Colonic mucosa (tissue), 4 donors: ENCODE data around the gene PHAX. TPM values are rescaled to one million over a fixed set of nuclear protein-coding genes. Genes with fewer than 3 reads are reported as not detected.

Experiments
- DNase-seq: peaks from one replicate; pipeline ENCODE4 v3.0.0-alpha.2; 2020
- H3K27ac ChIP-seq: fragments of 200-600 bp; one replicate; pipeline ENCODE4 v1.8.0; 2021
- H3K27me3 ChIP-seq: fragments of 200-600 bp; one replicate; pipeline ENCODE4 v1.8.0; 2021
- H3K36me3 ChIP-seq: fragments of 200-600 bp; one replicate; pipeline ENCODE4 v1.8.0; 2021
- H3K4me1 ChIP-seq: fragments of 200-600 bp; one replicate; pipeline ENCODE4 v1.8.0; 2021; ENCODE audit warnings: mild to moderate bottlenecking
- H3K4me3 ChIP-seq: fragments of 200-600 bp; one replicate; pipeline ENCODE4 v1.8.0; 2021
- H3K9ac ChIP-seq, 2 donors: one replicate each; pipeline ENCODE4 v1.7.0; 2013; ENCODE audit warnings: control low read depth in 2 of 2, low read depth in 2 of 2, low read length in 2 of 2
- H3K9me3 ChIP-seq: fragments of 200-600 bp; one replicate; pipeline ENCODE4 v1.8.0; 2021
- intact Hi-C: fragments of 100-400 bp; cut with DNase I; formaldehyde crosslinking; loops from one replicate; pipeline ENCODE4 v1.14.1; 2022
- total RNA-seq, 2 donors: library from RNA; stranded (reverse); fragmentation: NEBNext Ultra II Directional in 1 of 2; extraction: Animal tissue kit (Norgen Biotek cat#: 25700) in 1 of 2; gene quantifications; one replicate each; pipeline ENCODE4 v1.2.1, GENCODE V29; 2021
- TF ChIP-seq, protein P1 (sequence below): fragments of 200-600 bp; IDR thresholded peaks from one replicate; pipeline ENCODE4 v1.8.0; 2022; ENCODE audit warnings: antibody characterized with exemption, mild to moderate bottlenecking
- donor health status: healthy.
- donor health status: DM: no; HTN: no; CAD: no.
- donor health status: DM: no; HTN: no; CAD: no.

The PHAX gene
- total RNA-seq, 2 donors from 2014 or later, result 36.4 to 36.6 TPM

DNA sequence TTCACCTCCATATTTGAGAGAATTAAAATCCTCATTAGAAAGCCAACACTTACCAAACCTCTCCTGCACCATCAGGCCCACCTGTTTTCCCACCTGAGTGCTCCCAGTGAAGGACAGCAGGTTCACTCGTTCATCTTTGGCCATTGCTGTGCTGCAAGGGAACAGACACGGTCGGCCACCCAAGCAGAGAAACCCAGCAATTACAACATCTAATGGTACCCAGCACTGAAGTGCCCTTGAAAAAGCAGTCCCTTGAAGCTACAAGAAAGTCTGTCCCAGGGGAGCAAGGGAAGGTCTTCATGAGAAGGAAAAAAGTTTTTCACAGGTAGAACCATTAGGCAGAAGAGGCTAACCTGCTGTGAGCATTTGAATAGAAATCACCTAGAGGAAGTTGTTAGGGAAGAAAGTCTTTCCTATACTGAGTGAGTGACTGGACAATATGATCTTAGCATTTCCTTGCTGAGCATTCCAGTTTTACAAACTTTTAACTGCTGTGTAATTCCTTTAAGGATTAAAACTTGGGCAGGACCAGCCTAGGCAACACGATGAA is 32.5 kb upstream of the PHAX start:
- no peak overlapping the region for H3K4me3 ChIP-seq
- DNase-seq, result no peak
- intact Hi-C loops, result no loop called here
- H3K27ac ChIP-seq, result no peak overlapping the region
- no peaks in the 10 kb centered on the region for H3K27me3 ChIP-seq
- TF ChIP-seq, protein P1, sequence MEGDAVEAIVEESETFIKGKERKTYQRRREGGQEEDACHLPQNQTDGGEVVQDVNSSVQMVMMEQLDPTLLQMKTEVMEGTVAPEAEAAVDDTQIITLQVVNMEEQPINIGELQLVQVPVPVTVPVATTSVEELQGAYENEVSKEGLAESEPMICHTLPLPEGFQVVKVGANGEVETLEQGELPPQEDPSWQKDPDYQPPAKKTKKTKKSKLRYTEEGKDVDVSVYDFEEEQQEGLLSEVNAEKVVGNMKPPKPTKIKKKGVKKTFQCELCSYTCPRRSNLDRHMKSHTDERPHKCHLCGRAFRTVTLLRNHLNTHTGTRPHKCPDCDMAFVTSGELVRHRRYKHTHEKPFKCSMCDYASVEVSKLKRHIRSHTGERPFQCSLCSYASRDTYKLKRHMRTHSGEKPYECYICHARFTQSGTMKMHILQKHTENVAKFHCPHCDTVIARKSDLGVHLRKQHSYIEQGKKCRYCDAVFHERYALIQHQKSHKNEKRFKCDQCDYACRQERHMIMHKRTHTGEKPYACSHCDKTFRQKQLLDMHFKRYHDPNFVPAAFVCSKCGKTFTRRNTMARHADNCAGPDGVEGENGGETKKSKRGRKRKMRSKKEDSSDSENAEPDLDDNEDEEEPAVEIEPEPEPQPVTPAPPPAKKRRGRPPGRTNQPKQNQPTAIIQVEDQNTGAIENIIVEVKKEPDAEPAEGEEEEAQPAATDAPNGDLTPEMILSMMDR, result no peak
- H3K36me3 ChIP-seq, result no peaks in the 10 kb centered on the region
- H3K9ac ChIP-seq, result no peak overlapping the region
- no peaks in the 10 kb centered on the region for H3K9me3 ChIP-seq
- no peaks in the 10 kb centered on the region for H3K4me1 ChIP-seq

DNA sequence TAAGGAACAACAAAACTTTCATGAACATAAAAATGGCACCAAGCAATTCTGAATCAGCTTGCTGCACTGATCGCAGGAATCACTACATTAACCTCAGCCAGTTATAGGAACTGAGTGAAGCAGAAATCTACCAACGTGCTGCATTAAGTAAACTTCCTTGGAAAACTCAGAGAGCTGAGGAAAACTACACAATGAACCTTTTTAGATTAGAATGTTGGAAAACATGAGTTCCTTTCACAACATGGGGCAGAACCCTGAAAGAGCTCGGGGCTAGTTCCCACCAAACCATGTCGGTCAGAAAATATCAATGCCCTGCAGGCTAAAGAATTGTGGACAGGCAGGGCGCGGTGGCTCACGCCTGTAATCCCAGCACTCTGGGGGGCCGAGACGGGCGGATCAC is 25.1 kb upstream of the PHAX start:
- intact Hi-C loops, result no loop called here
- no peaks in the 10 kb centered on the region for H3K9me3 ChIP-seq
- TF ChIP-seq, protein P1, result no peak
- no peak overlapping the region for H3K4me3 ChIP-seq
- no peaks in the 10 kb centered on the region for H3K36me3 ChIP-seq
- H3K4me1 ChIP-seq, result no peaks in the 10 kb centered on the region
- DNase-seq, result no peak
- no peaks in the 10 kb centered on the region for H3K27me3 ChIP-seq
- no peak overlapping the region for H3K9ac ChIP-seq
- no peak overlapping the region for H3K27ac ChIP-seq

DNA sequence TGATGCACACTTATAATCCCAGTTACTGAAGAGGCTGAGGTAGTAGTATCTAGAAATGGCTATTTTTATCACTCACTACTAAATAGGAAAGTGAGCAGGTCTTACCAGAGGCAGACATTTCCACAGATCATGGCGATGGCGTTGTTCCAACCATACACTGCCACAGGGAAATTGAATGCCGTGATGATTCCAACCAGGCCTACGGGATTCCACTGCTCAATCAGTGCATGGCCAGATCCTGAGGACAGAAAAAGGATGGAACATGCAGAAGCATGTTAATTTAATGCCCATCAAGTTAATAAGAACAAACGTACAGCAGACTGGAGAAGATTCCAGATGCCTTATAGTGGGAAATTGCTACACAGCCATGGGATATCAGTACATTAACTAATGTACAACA is 23.8 kb upstream of the PHAX start:
- Histone ChIP-seq H3K36me3 (no peaks in the 10 kb centered on the region), H3K4me1 (no peaks in the 10 kb centered on the region), H3K9me3 (no peaks in the 10 kb centered on the region), H3K9ac (no peak overlapping the region), H3K4me3 (no peak overlapping the region), H3K27ac (no peak overlapping the region), H3K27me3 (no peaks in the 10 kb centered on the region)
- intact Hi-C loops, result no loop called here
- no peak for DNase-seq
- TF ChIP-seq, protein P1, result no peak

DNA sequence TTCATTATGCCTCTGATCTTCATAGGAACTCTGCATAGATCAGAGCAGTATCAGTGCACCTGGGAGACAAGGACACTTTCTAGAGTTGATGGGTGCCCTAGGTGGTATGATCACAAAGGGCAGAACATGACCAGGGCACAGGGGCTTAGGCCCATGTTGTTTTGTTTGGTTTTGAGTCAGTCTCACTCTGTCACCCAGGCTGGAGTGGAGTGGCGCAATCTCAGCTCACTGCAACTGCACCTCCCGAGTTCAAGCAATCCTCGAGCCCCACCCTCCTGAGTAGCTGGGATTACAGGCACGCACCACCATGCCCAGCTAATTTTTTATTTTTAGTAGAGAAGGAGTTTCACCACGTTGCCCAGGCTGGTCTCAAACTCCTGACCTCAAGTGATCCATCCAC is 23.3 kb upstream of the PHAX start:
- no peaks in the 10 kb centered on the region for H3K36me3 ChIP-seq
- no peak for DNase-seq

DNA sequence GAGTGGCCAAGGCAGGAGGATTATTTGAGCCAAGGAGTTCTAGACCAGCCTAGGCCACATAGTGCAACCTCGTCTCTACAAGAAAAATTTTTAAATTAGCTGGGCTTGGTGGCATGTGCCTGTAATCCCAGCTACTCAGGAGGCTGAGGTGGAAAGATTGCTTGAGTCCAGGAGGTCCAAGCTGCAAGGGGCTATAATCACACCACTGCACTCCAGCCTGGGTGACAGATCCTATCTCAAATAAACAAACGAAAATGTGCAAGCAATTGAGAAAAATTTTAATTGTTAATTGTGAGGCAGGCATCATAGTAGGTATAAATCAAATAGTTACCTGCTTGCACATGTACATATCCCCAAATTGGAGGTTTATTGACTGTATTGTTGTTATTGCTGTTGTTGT is 21.0 kb upstream of the PHAX start:
- no peaks in the 10 kb centered on the region for H3K9me3 ChIP-seq
- no peak overlapping the region for H3K27ac ChIP-seq
- DNase-seq, result no peak
- no peaks in the 10 kb centered on the region for H3K27me3 ChIP-seq
- no peaks in the 10 kb centered on the region for H3K4me1 ChIP-seq
- no peak overlapping the region for H3K9ac ChIP-seq
- TF ChIP-seq, protein P1, result no peak
- intact Hi-C loops, result no loop called here
- H3K36me3 ChIP-seq, result no peaks in the 10 kb centered on the region
- no peak overlapping the region for H3K4me3 ChIP-seq

More for the DNA sequence above, 23.3 kb upstream of the PHAX start:
- no peak overlapping the region for H3K27ac ChIP-seq
- no peaks in the 10 kb centered on the region for H3K9me3 ChIP-seq
- no peak overlapping the region for H3K9ac ChIP-seq
- no peaks in the 10 kb centered on the region for H3K4me1 ChIP-seq
- intact Hi-C loops, result no loop called here
- H3K4me3 ChIP-seq, result no peak overlapping the region
- TF ChIP-seq, protein P1, result no peak
- H3K27me3 ChIP-seq, result no peaks in the 10 kb centered on the region
